ENCODE measurements around the gene TRIM36. TPM values are rescaled to one million over a fixed set of nuclear protein-coding genes. Genes with fewer than 3 reads are reported as not detected.

TRIM36 gene
- total RNA-seq, 1 experiment from 2014 or later = 20.0 TPM

GRCh38 chr5:115189866-115190265 is 20.2 kb upstream of the TRIM36 start:
- Mint-ChIP-seq H3K36me3 (no peaks in the 10 kb centered on the region), H3K9me3 (no peaks in the 10 kb centered on the region), H3K4me1 (peaks cover 18% of the 10 kb centered on the region), H3K4me3 (no peak overlapping the region), H3K27me3 (ENCODE audit: low read depth) (no peaks in the 10 kb centered on the region), H3K27ac (no peak overlapping the region)
- TF ChIP-seq ZNF423 (CRISPR knock-in tag; IDR thresholded peaks at IDR 0.05) = peak; percentile 69; the same call in 1 of the 2 replicates
- TF ChIP-seq ZNF121 (CRISPR knock-in tag; IDR thresholded peaks at IDR 0.05) = no peak
- CTCF ChIA-PET = interaction anchor here (0.7 to 1.6 kb wide), 3 partner anchors 10 to 92 kb away, joined by 3 to 5 read pairs (median 4); no protein-coding TSS in a partner anchor
- DNase-seq (ENCODE audit: low spot score) (no peak), ATAC-seq (peak; percentile 50)
- POLR2A ChIA-PET = no interaction called here

GRCh38 chr5:115186794-115187193 is 17.1 kb upstream of the TRIM36 start:
- Mint-ChIP-seq H3K27me3 (ENCODE audit: low read depth) (peaks cover 12% of the 10 kb centered on the region), H3K9me3 (no peaks in the 10 kb centered on the region), H3K36me3 (no peaks in the 10 kb centered on the region), H3K4me1 (peaks cover 18% of the 10 kb centered on the region), H3K4me3 (no peak overlapping the region), H3K27ac (no peak overlapping the region)
- no peak for DNase-seq (ENCODE audit: low spot score)
- ChIA-PET CTCF (no interaction called here), POLR2A (interaction anchor here (0.5 to 0.7 kb wide), 3 partner anchors 17 to 109 kb away, joined by 3 to 4 read pairs (median 4); partner anchors contain the start of gene CCDC112)
- no peak for TF ChIP-seq FOXP1 (CRISPR knock-in tag; IDR thresholded peaks at IDR 0.05; ENCODE audit: borderline replicate concordance)
- no peak for TF ChIP-seq ZNF138 (CRISPR knock-in tag; conservative IDR thresholded peaks at IDR 0.05)
- no peak for TF ChIP-seq ZNF121 (CRISPR knock-in tag; IDR thresholded peaks at IDR 0.05)
- no peak for TF ChIP-seq ZNF263 (CRISPR knock-in tag; IDR thresholded peaks at IDR 0.05; ENCODE audit: low read depth)
- TF ChIP-seq, protein P1, sequence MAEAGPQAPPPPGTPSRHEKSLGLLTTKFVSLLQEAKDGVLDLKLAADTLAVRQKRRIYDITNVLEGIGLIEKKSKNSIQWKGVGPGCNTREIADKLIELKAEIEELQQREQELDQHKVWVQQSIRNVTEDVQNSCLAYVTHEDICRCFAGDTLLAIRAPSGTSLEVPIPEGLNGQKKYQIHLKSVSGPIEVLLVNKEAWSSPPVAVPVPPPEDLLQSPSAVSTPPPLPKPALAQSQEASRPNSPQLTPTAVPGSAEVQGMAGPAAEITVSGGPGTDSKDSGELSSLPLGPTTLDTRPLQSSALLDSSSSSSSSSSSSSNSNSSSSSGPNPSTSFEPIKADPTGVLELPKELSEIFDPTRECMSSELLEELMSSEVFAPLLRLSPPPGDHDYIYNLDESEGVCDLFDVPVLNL (CRISPR knock-in tag; IDR thresholded peaks at IDR 0.05; ENCODE audit: borderline replicate concordance, low read depth) = no peak
- TF ChIP-seq ZNF423 (CRISPR knock-in tag; IDR thresholded peaks at IDR 0.05) = no peak
- TF ChIP-seq, protein P2, sequence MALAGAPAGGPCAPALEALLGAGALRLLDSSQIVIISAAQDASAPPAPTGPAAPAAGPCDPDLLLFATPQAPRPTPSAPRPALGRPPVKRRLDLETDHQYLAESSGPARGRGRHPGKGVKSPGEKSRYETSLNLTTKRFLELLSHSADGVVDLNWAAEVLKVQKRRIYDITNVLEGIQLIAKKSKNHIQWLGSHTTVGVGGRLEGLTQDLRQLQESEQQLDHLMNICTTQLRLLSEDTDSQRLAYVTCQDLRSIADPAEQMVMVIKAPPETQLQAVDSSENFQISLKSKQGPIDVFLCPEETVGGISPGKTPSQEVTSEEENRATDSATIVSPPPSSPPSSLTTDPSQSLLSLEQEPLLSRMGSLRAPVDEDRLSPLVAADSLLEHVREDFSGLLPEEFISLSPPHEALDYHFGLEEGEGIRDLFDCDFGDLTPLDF (CRISPR knock-in tag; IDR thresholded peaks at IDR 0.05) = no peak
- ATAC-seq = no peak

DNA sequence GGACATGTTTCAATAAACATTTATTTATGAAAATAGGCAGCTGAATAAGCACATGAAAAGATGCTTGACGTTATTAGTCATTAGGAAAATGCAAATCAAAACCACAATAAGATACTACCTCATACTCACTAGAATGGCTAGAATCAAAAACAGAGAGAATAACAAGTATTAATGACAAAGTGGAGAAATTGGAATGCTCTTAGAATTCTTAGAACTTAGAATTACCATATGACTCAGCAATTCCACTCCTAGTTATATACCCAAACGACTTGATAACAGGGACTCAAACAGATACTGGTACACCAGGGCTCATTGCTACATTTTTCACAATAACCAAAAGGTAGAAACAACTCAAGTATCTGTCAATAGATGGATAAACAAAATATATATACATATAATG is 15.1 kb upstream of the TRIM36 start:
- no peak overlapping the region for H3K27ac Mint-ChIP-seq
- DNase-seq (ENCODE audit: low spot score) = no peak
- no peak overlapping the region for H3K4me3 Mint-ChIP-seq
- H3K4me1 Mint-ChIP-seq = peaks cover 17% of the 10 kb centered on the region
- ChIA-PET POLR2A (no interaction called here), CTCF (no interaction called here)
- peaks cover 33% of the 10 kb centered on the region for H3K27me3 Mint-ChIP-seq (ENCODE audit: low read depth)
- TF ChIP-seq ZNF423 (CRISPR knock-in tag; IDR thresholded peaks at IDR 0.05) (no peak), USF1 (CRISPR knock-in tag; IDR thresholded peaks at IDR 0.05) (no peak), ZSCAN18 (CRISPR knock-in tag; IDR thresholded peaks at IDR 0.05) (no peak), STAT6 (CRISPR knock-in tag; conservative IDR thresholded peaks at IDR 0.05; ENCODE audit: low read depth) (no peak)
- H3K36me3 Mint-ChIP-seq = no peaks in the 10 kb centered on the region
- no peaks in the 10 kb centered on the region for H3K9me3 Mint-ChIP-seq
- ATAC-seq = no peak

GRCh38 chr5:115181757-115182156 is 12.0 kb upstream of the TRIM36 start:
- Mint-ChIP-seq H3K27me3 (ENCODE audit: low read depth) (peaks cover 63% of the 10 kb centered on the region), H3K9me3 (no peaks in the 10 kb centered on the region), H3K36me3 (no peaks in the 10 kb centered on the region), H3K4me1 (peaks cover 15% of the 10 kb centered on the region), H3K4me3 (no peak overlapping the region), H3K27ac (no peak overlapping the region)
- CTCF ChIA-PET = interaction anchor here (1.0 to 1.7 kb wide), 2 partner anchors 84 to 393 kb away, joined by 4 to 9 read pairs; no protein-coding TSS in a partner anchor
- no peak for DNase-seq (ENCODE audit: low spot score)
- ATAC-seq = no peak
- POLR2A ChIA-PET = interaction anchor here (3.6 kb wide), 1 partner anchor 12 kb away, joined by 27 read pairs; the partner anchor contains the start of gene TRIM36
- TF ChIP-seq ZNF532 (CRISPR knock-in tag; IDR thresholded peaks at IDR 0.05; ENCODE audit: borderline replicate concordance) = no peak
